ENCODE measurements around the gene SP6. TPM values are rescaled to one million over a fixed set of nuclear protein-coding genes. Genes with fewer than 3 reads are reported as not detected.

The SP6 gene
- total RNA-seq, 1 donor from 2014 or later: 30.7 TPM

GRCh38 chr17:47831003-47831933 is 19.7 kb downstream of the SP6 start, which contains the start of the genes LRRC46 and MRPL10:
Gene LRRC46 (plus strand): TSS chr17:47831670. CDS start chr17:47831990, 320 bp downstream.
Gene MRPL10 (minus strand): TSS chr17:47831541. CDS start chr17:47831511, 30 bp downstream.
- H3K9me3 Mint-ChIP-seq (ENCODE audit: unreplicated experiment): no peaks in the 10 kb centered on the region
- TF ChIP-seq CTCF (IDR thresholded peaks at IDR 0.05; ENCODE audit: unreplicated experiment): no peak
- peaks cover 56% of the 10 kb centered on the region for H3K4me1 Mint-ChIP-seq (ENCODE audit: unreplicated experiment)
- H3K4me3 Mint-ChIP-seq (ENCODE audit: unreplicated experiment): peak within 1 kb of the TSS; percentile 98
- H3K27me3 Mint-ChIP-seq (ENCODE audit: unreplicated experiment): peaks cover 15% of the 10 kb centered on the region
- H3K36me3 Mint-ChIP-seq (ENCODE audit: low read depth, unreplicated experiment): peaks cover 23% of the 10 kb centered on the region
- peak within 1 kb of the TSS; percentile 97 for H3K27ac Mint-ChIP-seq (ENCODE audit: unreplicated experiment)
- peak; percentile 94 for DNase-seq (ENCODE audit: low spot score)

DNA sequence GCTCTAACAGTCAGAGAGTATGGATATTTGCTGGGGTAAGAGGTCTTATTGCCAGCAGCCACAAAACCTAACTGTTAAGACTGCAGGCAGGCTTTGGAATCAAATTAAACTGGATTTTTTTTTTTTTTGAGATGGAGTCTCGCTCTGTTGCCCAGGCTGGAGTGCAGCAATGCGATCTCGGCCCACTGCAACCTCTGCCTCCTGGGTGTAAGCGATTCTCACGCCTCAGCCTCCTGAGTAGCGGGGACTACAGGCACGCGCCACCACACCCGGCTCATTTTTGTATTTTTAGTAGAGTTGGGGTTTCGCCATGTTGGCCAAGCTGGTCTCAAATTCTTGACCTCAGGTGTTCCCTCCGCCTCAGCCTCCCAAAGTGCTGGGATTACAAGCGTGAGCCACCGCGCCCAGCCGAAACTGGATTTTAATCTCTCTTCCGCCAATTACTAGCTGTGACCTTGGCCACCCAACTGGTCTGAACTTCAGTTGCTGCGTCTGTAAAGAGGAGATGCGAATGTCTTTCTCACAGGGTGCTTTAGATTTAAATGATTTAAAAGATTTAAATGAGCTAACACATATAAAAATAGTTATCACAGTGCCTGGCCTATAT is 20.5 kb downstream of the SP6 start:
- no peak for TF ChIP-seq CTCF (IDR thresholded peaks at IDR 0.05; ENCODE audit: unreplicated experiment)
- Mint-ChIP-seq H3K27ac (ENCODE audit: unreplicated experiment) (peak overlapping the region; percentile 97), H3K36me3 (ENCODE audit: low read depth, unreplicated experiment) (peaks cover 20% of the 10 kb centered on the region), H3K27me3 (ENCODE audit: unreplicated experiment) (peaks cover 13% of the 10 kb centered on the region), H3K4me1 (ENCODE audit: unreplicated experiment) (peaks cover 49% of the 10 kb centered on the region), H3K4me3 (ENCODE audit: unreplicated experiment) (peak overlapping the region; percentile 98), H3K9me3 (ENCODE audit: unreplicated experiment) (no peaks in the 10 kb centered on the region)
- DNase-seq (ENCODE audit: low spot score): no peak

DNA sequence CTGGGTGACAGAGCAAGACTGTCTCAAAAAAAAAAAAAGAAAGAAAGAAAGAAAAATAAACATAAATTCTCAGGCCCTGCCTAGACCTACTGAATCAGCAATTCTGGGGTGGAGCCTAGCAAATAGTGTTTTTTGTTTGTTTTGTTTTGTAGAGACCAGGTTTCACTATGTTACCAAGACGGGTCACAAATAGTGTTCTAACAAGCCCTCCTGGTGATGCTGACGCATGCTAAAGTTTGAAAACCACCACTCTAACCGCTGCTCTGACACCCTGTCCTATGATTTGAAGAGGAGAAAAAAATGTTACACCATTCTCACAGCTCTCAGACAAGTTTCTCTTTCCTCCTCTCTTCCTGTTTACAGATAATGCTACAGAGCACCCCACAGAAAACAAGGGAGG is 21.1 kb downstream of the SP6 start:
- H3K9me3 Mint-ChIP-seq (ENCODE audit: unreplicated experiment): no peaks in the 10 kb centered on the region
- no peak for DNase-seq (ENCODE audit: low spot score)
- H3K27me3 Mint-ChIP-seq (ENCODE audit: unreplicated experiment): peaks cover 13% of the 10 kb centered on the region
- peak overlapping the region; percentile 11 for H3K4me3 Mint-ChIP-seq (ENCODE audit: unreplicated experiment)
- peak overlapping the region; percentile 3 for H3K27ac Mint-ChIP-seq (ENCODE audit: unreplicated experiment)
- TF ChIP-seq CTCF (IDR thresholded peaks at IDR 0.05; ENCODE audit: unreplicated experiment): no peak
- H3K36me3 Mint-ChIP-seq (ENCODE audit: low read depth, unreplicated experiment): peaks cover 17% of the 10 kb centered on the region
- H3K4me1 Mint-ChIP-seq (ENCODE audit: unreplicated experiment): peaks cover 43% of the 10 kb centered on the region

DNA sequence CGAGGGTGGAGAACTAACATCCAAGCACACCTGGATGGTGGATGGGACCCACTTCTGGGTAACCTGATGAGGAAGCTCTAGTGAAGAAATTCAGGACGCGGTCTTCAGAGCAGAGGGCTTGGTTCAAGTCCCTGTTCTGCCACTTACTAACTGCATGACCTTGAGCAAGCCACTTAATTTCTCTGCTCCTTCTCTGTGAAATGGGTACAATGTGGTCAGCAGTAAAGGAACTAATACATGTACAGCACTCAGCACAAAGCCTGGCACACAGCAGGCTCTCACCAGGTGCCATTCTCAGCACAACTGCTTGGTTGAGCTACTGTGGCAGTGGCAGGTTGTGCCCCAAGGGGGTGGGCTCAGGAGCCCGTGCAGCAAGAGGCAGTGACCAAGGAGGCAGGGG is 27.4 kb downstream of the SP6 start:
- Mint-ChIP-seq H3K4me1 (ENCODE audit: unreplicated experiment) (peaks cover 10% of the 10 kb centered on the region), H3K9me3 (ENCODE audit: unreplicated experiment) (no peaks in the 10 kb centered on the region), H3K27me3 (ENCODE audit: unreplicated experiment) (peaks cover 4% of the 10 kb centered on the region), H3K4me3 (ENCODE audit: unreplicated experiment) (no peak overlapping the region), H3K27ac (ENCODE audit: unreplicated experiment) (no peak overlapping the region), H3K36me3 (ENCODE audit: low read depth, unreplicated experiment) (peaks cover 15% of the 10 kb centered on the region)
- no peak for TF ChIP-seq CTCF (IDR thresholded peaks at IDR 0.05; ENCODE audit: unreplicated experiment)
- DNase-seq (ENCODE audit: low spot score): no peak
